Ishikawa (cell line): ENCODE data around the gene CDK1.

Experiments
- CEBPB ChIP-seq: IDR thresholded peaks from 2 replicates; pipeline ENCODE4 v1.6.1; 2012
- CREB1 ChIP-seq: IDR thresholded peaks from 2 replicates; pipeline ENCODE4 v1.6.1; 2012; ENCODE audit warnings: low read depth
- EGR1 ChIP-seq: IDR thresholded peaks from 2 replicates; pipeline ENCODE4 v1.6.1; 2012
- EP300 ChIP-seq: IDR thresholded peaks from 2 replicates; pipeline ENCODE4 v1.6.1; 2012; ENCODE audit warnings: borderline replicate concordance
- FOXM1 ChIP-seq: IDR thresholded peaks from 2 replicates; pipeline ENCODE4 v1.6.1; 2012; ENCODE audit warnings: low read depth, borderline replicate concordance
- NFIC ChIP-seq: IDR thresholded peaks from 2 replicates; pipeline ENCODE4 v1.6.1; 2012
- RAD21 ChIP-seq: IDR thresholded peaks from 2 replicates; pipeline ENCODE4 v1.6.1; 2012; ENCODE audit warnings: low read depth
- TAF1 ChIP-seq: IDR thresholded peaks from 2 replicates; pipeline ENCODE4 v1.6.1; 2012; ENCODE audit warnings: low read depth, mild to moderate bottlenecking
- TCF12 ChIP-seq: IDR thresholded peaks from 2 replicates; pipeline ENCODE4 v1.6.1; 2012; ENCODE audit warnings: low read depth
- TEAD4 ChIP-seq: IDR thresholded peaks from 2 replicates; pipeline ENCODE4 v1.6.1; 2012
- YY1 ChIP-seq: IDR thresholded peaks from 2 replicates; pipeline ENCODE4 v1.6.1; 2012; ENCODE audit warnings: low read depth
- ZBTB7A ChIP-seq: IDR thresholded peaks from 2 replicates; pipeline ENCODE4 v1.6.1; 2012; ENCODE audit warnings: low read depth
- TF ChIP-seq, protein P1 (sequence below): IDR thresholded peaks from 2 replicates; pipeline ENCODE4 v1.6.1; 2012
- TF ChIP-seq, protein P2 (sequence below): IDR thresholded peaks from 2 replicates; pipeline ENCODE4 v1.6.1; 2012
- TF ChIP-seq, protein P3 (sequence below): IDR thresholded peaks from 2 replicates; pipeline ENCODE4 v1.6.1; 2012; ENCODE audit warnings: low read depth, mild to moderate bottlenecking

Gene CDK1

DNA sequence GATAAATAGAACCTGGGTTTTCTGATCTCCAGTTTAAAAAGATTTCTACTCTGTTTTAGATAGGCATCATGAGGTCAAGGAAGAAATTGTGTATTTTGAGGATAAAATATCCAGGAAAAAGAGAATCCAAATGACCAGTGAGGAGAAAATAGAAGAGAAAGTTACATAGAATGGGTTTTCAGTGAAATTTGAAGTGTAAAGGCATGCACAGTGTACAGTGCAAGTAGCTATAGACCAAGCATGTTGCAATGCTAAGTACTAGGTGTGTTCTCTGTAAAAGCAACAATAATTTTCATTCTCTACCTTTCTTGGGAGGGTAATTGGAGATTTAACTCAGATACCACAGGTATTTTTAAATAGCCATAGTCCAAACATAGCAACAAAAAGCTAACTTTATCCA lies 22.6 kb downstream of the CDK1 start:
- TF ChIP-seq CEBPB = no peak
- no peak for TF ChIP-seq TEAD4
- TF ChIP-seq FOXM1 = no peak
- TF ChIP-seq TCF12 = no peak
- TF ChIP-seq, protein P1, sequence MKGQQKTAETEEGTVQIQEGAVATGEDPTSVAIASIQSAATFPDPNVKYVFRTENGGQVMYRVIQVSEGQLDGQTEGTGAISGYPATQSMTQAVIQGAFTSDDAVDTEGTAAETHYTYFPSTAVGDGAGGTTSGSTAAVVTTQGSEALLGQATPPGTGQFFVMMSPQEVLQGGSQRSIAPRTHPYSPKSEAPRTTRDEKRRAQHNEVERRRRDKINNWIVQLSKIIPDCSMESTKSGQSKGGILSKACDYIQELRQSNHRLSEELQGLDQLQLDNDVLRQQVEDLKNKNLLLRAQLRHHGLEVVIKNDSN = no peak
- no peak for TF ChIP-seq CREB1
- no peak for TF ChIP-seq EGR1
- no peak for TF ChIP-seq YY1
- no peak for TF ChIP-seq NFIC

DNA sequence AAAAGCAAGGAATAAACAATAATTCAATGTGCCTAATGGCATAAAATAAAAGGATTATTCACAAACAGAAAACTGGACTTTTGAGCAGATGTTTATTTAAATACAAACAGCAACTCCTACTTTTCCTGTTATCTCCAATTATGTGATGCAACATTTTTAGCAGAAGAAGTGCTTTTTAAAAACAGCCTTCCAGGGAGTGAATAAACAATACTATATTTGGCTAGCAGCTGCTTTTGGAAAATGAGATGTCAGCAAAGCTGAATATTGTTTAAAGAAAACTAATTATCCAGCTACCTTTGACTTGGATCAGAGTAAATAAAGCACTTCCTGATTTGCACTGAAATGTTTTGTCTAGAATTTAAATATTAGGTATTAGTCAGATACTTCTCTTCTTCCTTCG lies 23.2 kb downstream of the CDK1 start:
- TF ChIP-seq, protein P1 = no peak
- TF ChIP-seq YY1 (no peak), EP300 (no peak), TEAD4 (no peak), RAD21 (no peak), CEBPB (no peak)
- TF ChIP-seq, protein P2, sequence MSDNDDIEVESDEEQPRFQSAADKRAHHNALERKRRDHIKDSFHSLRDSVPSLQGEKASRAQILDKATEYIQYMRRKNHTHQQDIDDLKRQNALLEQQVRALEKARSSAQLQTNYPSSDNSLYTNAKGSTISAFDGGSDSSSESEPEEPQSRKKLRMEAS = no peak

DNA sequence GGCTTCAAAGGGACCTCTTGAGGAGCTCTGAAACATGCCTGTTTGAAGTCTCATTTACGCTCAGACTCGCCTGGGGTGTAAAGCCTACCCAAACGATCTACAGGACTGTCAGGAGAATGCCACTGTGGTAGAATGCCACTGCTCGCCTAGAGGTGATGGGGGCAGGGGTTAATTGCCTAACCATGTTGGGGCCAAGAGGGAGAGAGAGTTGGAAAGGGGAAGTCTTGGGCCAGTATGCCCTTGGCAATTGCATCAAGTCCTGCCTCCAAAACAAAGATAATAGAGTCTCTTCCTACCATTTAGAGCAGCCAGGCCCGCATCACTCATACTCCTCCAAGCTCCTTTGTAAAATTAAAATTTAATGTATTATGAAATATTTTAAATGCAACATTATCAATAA lies 25.2 kb downstream of the CDK1 start:
- no peak for TF ChIP-seq FOXM1
- TF ChIP-seq, protein P1 = no peak
- TF ChIP-seq TEAD4 = no peak
- no peak for TF ChIP-seq TCF12
- no peak for TF ChIP-seq ZBTB7A
- TF ChIP-seq YY1 = no peak
- TF ChIP-seq, protein P2 = no peak
- no peak for TF ChIP-seq TAF1
- no peak for TF ChIP-seq EP300
- no peak for TF ChIP-seq NFIC

DNA sequence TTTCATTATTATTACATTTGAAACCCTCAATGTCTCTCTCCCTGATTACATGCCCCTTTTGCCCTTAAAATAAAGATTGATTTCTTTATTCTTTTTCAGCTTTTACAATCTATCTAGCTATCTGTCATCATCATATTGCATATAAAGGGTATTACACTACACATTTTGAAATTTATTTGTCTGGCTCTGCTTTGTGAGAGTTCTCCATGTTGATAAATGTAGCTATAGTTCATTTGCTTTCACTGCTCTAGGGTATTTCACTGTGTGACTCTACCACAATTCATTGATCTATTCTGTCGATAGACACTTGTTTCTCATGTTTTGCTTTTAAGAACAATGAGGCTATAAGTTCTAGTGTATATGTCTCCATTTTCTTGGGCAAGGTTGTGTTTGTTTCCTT lies 25.6 kb downstream of the CDK1 start:
- TF ChIP-seq CEBPB = no peak
- TF ChIP-seq RAD21 = no peak
- no peak for TF ChIP-seq YY1
- TF ChIP-seq NFIC = no peak
- no peak for TF ChIP-seq CREB1
- TF ChIP-seq TAF1 = no peak
- TF ChIP-seq, protein P2 = no peak
- no peak for TF ChIP-seq EGR1
- TF ChIP-seq TEAD4 = no peak
- no peak for TF ChIP-seq TCF12
- TF ChIP-seq FOXM1 = no peak
- TF ChIP-seq, protein P1 = no peak
- TF ChIP-seq EP300 = no peak
- no peak for TF ChIP-seq ZBTB7A
- TF ChIP-seq, protein P3, sequence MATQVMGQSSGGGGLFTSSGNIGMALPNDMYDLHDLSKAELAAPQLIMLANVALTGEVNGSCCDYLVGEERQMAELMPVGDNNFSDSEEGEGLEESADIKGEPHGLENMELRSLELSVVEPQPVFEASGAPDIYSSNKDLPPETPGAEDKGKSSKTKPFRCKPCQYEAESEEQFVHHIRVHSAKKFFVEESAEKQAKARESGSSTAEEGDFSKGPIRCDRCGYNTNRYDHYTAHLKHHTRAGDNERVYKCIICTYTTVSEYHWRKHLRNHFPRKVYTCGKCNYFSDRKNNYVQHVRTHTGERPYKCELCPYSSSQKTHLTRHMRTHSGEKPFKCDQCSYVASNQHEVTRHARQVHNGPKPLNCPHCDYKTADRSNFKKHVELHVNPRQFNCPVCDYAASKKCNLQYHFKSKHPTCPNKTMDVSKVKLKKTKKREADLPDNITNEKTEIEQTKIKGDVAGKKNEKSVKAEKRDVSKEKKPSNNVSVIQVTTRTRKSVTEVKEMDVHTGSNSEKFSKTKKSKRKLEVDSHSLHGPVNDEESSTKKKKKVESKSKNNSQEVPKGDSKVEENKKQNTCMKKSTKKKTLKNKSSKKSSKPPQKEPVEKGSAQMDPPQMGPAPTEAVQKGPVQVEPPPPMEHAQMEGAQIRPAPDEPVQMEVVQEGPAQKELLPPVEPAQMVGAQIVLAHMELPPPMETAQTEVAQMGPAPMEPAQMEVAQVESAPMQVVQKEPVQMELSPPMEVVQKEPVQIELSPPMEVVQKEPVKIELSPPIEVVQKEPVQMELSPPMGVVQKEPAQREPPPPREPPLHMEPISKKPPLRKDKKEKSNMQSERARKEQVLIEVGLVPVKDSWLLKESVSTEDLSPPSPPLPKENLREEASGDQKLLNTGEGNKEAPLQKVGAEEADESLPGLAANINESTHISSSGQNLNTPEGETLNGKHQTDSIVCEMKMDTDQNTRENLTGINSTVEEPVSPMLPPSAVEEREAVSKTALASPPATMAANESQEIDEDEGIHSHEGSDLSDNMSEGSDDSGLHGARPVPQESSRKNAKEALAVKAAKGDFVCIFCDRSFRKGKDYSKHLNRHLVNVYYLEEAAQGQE = no peak

DNA sequence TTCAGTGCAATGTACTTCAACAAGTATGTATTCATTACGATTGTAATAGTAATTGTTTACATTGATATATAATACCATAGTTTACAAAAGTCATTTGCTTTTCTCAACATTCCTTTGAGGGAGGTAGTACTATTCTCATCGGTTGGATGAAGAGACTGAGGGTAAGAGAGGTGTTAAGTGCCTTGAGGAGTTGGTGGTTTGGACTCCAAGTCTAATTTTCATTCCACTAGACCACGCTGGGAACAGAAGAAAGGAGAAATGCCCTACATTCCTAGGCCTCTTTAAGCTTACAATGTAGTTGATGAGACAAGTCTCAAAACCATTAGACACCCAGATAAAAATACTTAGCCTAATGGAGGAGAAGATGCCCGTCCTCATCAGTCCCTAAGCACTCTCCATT lies 28.6 kb downstream of the CDK1 start:
- TF ChIP-seq YY1 (no peak), TCF12 (no peak), TAF1 (no peak), EGR1 (no peak), RAD21 (no peak), NFIC (no peak), EP300 (no peak), CREB1 (no peak), CEBPB (no peak), TEAD4 (no peak), ZBTB7A (no peak), FOXM1 (no peak)
- TF ChIP-seq, protein P1 = no peak
- TF ChIP-seq, protein P3 = no peak
- TF ChIP-seq, protein P2 = no peak
